ENCODE data around the gene PI4K2A. TPM values are rescaled to one million over a fixed set of nuclear protein-coding genes. Genes with fewer than 3 reads are reported as not detected.
A peak's percentile ranks its signal among the peaks of the same experiment; 100 is the strongest.

The PI4K2A gene
- total and polyA plus RNA-seq, 2 donors (not counting 1 experiment from before 2014, with no cell fraction given) = 7.9 to 17.7 TPM

DNA sequence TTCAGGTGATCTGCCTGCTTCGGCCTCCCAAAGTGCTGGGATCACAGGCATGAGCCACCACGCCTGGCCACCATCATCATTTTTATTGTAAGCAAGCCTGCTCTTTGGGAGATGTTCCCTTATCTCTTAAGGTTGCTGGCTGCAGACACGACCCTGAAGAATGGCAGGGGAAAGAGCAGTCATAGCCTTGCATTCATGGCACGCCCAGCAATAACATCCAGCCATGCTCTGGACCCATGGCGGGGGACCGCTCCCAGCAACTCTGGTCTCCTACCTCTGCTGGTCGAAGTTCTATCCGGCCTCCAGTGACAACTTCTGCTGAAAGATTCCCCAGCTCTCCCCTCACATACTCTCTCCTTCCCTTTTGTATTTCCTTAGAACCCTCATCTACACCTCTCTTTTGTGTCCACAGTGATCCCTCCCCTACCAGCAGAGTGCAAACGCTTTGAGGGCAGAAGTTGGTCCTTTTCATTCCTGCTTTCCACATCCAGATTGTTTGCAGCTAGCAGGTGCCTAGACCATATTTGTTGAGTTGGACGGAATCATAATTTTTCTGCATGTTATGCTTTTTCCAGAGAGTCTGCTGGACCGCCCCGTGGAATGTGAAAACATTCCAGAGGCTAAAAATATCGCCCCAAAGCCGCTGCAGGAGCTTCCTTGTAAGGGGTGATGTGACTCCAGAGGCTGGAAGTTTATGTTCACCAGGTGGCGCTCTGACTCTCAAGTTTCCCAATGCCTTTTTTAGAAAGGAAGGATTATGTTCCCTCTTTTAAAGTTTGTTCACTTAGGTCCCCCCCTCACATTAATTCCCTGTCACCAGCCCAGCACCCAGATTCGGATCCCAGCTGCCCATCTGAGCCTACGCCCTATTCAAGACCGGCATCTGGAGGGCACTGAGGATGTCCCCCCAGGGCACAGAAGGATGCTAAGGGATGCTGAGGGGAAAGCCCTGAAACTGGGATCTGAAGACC lies 68.8 kb downstream of the PI4K2A start:
- no peaks in the 10 kb centered on the region for H4K20me1 ChIP-seq (ENCODE audit: control insufficient read depth, insufficient read depth, low read length, poor library complexity, severe bottlenecking)
- Mint-ChIP-seq H3K27ac (no peak overlapping the region), H3K9me3 (ENCODE audit: insufficient read depth) (no peaks in the 10 kb centered on the region), H3K4me3 (peak overlapping the region; percentile 44), H3K4me1 (peaks cover 14% of the 10 kb centered on the region), H3K27me3 (peaks cover 34% of the 10 kb centered on the region)
- DNase-seq (peak; percentile 42), ATAC-seq (ENCODE audit: low read depth) (no peak)
- H3K4me3 ChIP-seq (ENCODE audit: control extremely low read depth in 1 of 5, extremely low read depth in 1 of 5, insufficient read depth in 1 of 5, low read depth in 2 of 5, low read length in 4 of 5) = no peak overlapping the region
- H3K4me1 ChIP-seq (ENCODE audit: control insufficient read depth in 2 of 2, insufficient read depth in 2 of 2, low read length in 2 of 2) = peaks cover 7 to 11% of the 10 kb centered on the region in 2 donors
- no peaks in the 10 kb centered on the region for H3K79me2 ChIP-seq (ENCODE audit: control insufficient read depth, insufficient read depth, low read length)
- no peaks in the 10 kb centered on the region for H3K36me3 ChIP-seq (replicated peaks in 1 of 2; ENCODE audit: control extremely low read depth in 1 of 2, control insufficient read depth in 1 of 2, extremely low read depth in 1 of 2, insufficient read depth in 2 of 2, low read length in 1 of 2)
- WGBS (ENCODE audit: insufficient coverage) = 56% methylated on average over 14 of the region's 18 CpGs
- TF ChIP-seq EZH2 (IDR thresholded peaks at IDR 0.05; ENCODE audit: borderline replicate concordance, insufficient read depth, low read depth, low read length, poor library complexity, severe bottlenecking) = no peak
- TF ChIP-seq, protein P1, sequence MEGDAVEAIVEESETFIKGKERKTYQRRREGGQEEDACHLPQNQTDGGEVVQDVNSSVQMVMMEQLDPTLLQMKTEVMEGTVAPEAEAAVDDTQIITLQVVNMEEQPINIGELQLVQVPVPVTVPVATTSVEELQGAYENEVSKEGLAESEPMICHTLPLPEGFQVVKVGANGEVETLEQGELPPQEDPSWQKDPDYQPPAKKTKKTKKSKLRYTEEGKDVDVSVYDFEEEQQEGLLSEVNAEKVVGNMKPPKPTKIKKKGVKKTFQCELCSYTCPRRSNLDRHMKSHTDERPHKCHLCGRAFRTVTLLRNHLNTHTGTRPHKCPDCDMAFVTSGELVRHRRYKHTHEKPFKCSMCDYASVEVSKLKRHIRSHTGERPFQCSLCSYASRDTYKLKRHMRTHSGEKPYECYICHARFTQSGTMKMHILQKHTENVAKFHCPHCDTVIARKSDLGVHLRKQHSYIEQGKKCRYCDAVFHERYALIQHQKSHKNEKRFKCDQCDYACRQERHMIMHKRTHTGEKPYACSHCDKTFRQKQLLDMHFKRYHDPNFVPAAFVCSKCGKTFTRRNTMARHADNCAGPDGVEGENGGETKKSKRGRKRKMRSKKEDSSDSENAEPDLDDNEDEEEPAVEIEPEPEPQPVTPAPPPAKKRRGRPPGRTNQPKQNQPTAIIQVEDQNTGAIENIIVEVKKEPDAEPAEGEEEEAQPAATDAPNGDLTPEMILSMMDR (IDR thresholded peaks at IDR 0.05) = peak; percentile 57
- CTCF ChIA-PET = interaction anchor here (0.6 to 4.7 kb wide), 14 partner anchors 7 to 40 kb away, joined by 3 to 63 read pairs (median 4); partner anchors contain the start of genes AVPI1 and ZFYVE27
- no peaks in the 10 kb centered on the region for H3K9me3 ChIP-seq (ENCODE audit: control extremely low read depth in 1 of 3, control insufficient read depth in 2 of 3, insufficient read depth in 1 of 3, low read length in 2 of 3)
- peaks cover 0 to 43% (median 20%) of the 10 kb centered on the region in 4 experiments for H3K27me3 ChIP-seq (replicated peaks in 1 of 4; ENCODE audit: control extremely low read depth in 1 of 4, control insufficient read depth in 3 of 4, insufficient read depth in 4 of 4, low read length in 3 of 4)
- POLR2A ChIA-PET = interaction anchor here (0.6 kb wide), 2 partner anchors 22 to 35 kb away, joined by 3 to 6 read pairs; no protein-coding TSS in a partner anchor
- intact Hi-C loops (cut with micrococcal nuclease) = loop anchor here (1.0 to 2.0 kb wide), 2 partner anchors 22 to 32 kb away; no protein-coding TSS in a partner anchor
- H3K4me2 ChIP-seq (replicated peaks; ENCODE audit: low read depth, low read length, poor library complexity, severe bottlenecking) = no peak overlapping the region
- H2AFZ ChIP-seq (ENCODE audit: insufficient read depth, low read depth, low read length, poor library complexity, severe bottlenecking) = no peak overlapping the region
- H3K27ac ChIP-seq (ENCODE audit: low read length in 2 of 2) = no peak overlapping the region
- H3K9ac ChIP-seq (ENCODE audit: low read length) = no peak overlapping the region

Measured in B cell (primary cell).